Immature natural killer cell (primary cell): ENCODE measurements around the gene CLMN. TPM values are rescaled to one million over a fixed set of nuclear protein-coding genes. Genes with fewer than 3 reads are reported as not detected.

Experiments
- DNase-seq, 3 donors: peaks; one replicate each; pipeline ENCODE4 v3.0.0; 2022; ENCODE audit warnings: mixed read lengths in 1 of 3
- H3K27ac Mint-ChIP-seq, 6 donors: one replicate each; pipeline ENCODE4 v1.8.0; 2020; ENCODE audit warnings: mixed read lengths in 6 of 6, mild to moderate bottlenecking in 5 of 6, inconsistent platforms in 4 of 6, moderate library complexity in 3 of 6
- H3K27me3 Mint-ChIP-seq, 3 donors: one replicate each; pipeline ENCODE4 v1.8.0; 2020 to 2021; ENCODE audit warnings: low read depth in 3 of 3, mild to moderate bottlenecking in 3 of 3, mixed read lengths in 3 of 3, moderate library complexity in 3 of 3, inconsistent platforms in 1 of 3
- H3K36me3 Mint-ChIP-seq, 3 donors: one replicate each; pipeline ENCODE4 v1.8.0; 2020; ENCODE audit warnings: mixed read lengths in 3 of 3, inconsistent platforms in 2 of 3, mild to moderate bottlenecking in 2 of 3
- H3K4me1 Mint-ChIP-seq, 2 donors: one replicate each; pipeline ENCODE4 v1.8.0; 2020; ENCODE audit warnings: inconsistent platforms in 2 of 2, mild to moderate bottlenecking in 2 of 2, mixed read lengths in 2 of 2, moderate library complexity in 1 of 2
- H3K4me3 Mint-ChIP-seq, 5 donors: one replicate each; pipeline ENCODE4 v1.8.0; 2020; ENCODE audit warnings: mild to moderate bottlenecking in 5 of 5, mixed read lengths in 5 of 5, inconsistent platforms in 3 of 5, moderate library complexity in 3 of 5
- H3K9me3 Mint-ChIP-seq, 6 donors: one replicate each; pipeline ENCODE4 v1.8.0; 2020; ENCODE audit warnings: mild to moderate bottlenecking in 6 of 6, mixed read lengths in 6 of 6, inconsistent platforms in 4 of 6, moderate library complexity in 3 of 6
- polyA plus RNA-seq, 3 donors: library from polyadenylated mRNA; unstranded; fragments of 300-500 nt; fragmentation: Illumina TruSeq; gene quantifications; one replicate each; pipeline ENCODE4 v1.2.3, GENCODE V29; 2021

Gene CLMN
- polyA plus RNA-seq, 3 donors from 2014 or later = 0.09 to 0.39 TPM; not detected in 1

DNA sequence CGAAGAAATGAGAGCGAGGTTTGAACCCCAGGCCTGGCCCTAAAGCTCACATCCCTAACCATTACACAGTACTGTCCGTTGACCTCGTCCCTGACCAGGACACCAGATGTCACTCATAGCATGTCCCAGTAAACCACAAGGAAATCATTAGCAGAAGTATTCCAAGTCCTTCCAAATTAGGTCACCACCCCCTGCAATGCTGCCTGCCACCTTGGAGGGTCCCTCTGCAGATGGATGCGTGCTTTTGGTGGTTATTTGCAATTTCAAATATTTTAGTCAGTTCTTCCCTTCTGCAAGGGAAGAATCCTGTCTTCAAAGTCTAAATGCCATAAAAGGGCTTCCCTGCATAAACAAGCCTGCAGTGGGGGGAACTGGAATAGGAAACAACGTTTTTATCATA lies 71.3 kb downstream of the CLMN start:
- Mint-ChIP-seq H3K36me3 (no peaks in the 10 kb centered on the region), H3K9me3 (no peaks in the 10 kb centered on the region), H3K27me3 (peaks cover 0 to 13% (median 6%) of the 10 kb centered on the region in 3 donors), H3K4me3 (no peak overlapping the region), H3K27ac (no peak overlapping the region), H3K4me1 (no peaks in the 10 kb centered on the region)
- DNase-seq = no peak

DNA sequence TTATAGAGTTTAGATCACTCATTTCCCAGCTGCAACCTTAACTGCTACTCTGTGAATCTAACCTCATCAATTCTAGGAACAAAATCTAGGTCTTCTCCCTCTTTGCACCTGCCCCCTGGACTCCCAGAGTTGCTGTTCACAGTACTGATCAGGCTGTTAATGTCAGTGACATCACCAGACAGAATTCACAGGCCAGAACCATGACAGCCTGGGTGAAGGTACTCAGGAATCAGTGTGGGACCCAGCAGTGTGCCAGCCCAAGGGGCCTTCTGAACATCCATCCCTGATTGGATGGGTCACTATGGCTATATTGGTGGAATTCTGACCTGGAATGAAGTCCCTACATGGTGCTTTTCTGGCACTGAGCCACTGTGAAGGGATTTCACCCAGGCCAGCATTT lies 72.8 kb downstream of the CLMN start:
- no peak for DNase-seq
- H3K4me3 Mint-ChIP-seq = no peak overlapping the region
- H3K4me1 Mint-ChIP-seq = no peaks in the 10 kb centered on the region
- H3K27ac Mint-ChIP-seq = no peak overlapping the region
- H3K9me3 Mint-ChIP-seq = no peaks in the 10 kb centered on the region
- peaks cover 0 to 11% (median 6%) of the 10 kb centered on the region in 3 donors for H3K27me3 Mint-ChIP-seq
- H3K36me3 Mint-ChIP-seq = no peaks in the 10 kb centered on the region

DNA sequence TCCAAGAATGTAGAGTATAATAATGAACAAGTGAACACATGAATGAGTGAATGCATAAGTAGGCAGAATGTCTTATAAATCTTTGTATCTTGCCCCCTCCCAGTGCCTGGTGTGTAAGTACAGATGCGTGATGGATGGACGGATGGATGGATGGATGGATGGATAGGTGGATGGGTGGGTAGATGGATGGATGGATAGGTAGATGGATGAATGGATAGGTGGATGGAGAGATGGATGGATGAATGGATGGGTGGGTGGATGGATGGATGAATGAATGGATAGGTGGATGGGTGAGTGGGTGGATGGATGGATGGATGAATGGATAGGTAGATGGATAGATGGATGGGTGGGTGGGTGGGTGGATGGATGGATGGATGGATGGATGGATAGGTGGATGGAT lies 74.4 kb downstream of the CLMN start:
- Mint-ChIP-seq H3K36me3 (no peaks in the 10 kb centered on the region), H3K4me1 (no peaks in the 10 kb centered on the region)

DNA sequence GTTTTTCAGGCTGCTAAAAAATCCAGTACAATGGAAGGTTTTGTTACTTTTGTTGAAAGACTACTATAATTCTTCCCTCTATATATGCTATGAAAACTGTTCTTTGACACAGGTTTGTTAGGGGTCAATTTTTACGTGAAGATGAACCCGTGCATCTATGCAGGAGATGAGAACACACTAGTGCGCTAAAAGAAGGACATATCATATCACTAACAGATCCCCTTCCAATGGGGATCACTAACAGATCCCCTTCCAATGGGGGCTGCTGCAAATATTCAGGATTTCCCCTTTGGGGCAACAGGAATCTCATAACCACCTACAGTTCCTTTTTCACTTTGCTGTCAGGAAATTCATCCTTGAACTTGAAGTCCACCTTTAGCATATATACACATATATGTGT lies 75.1 kb downstream of the CLMN start:
- Mint-ChIP-seq H3K27me3 (peaks cover 0 to 12% (median 8%) of the 10 kb centered on the region in 3 donors), H3K9me3 (no peaks in the 10 kb centered on the region), H3K36me3 (no peaks in the 10 kb centered on the region), H3K4me1 (no peaks in the 10 kb centered on the region), H3K4me3 (no peak overlapping the region), H3K27ac (no peak overlapping the region)
- no peak for DNase-seq

More for the DNA sequence above, 74.4 kb downstream of the CLMN start:
- Mint-ChIP-seq H3K9me3 (no peaks in the 10 kb centered on the region), H3K27me3 (peaks cover 0 to 8% (median 8%) of the 10 kb centered on the region in 3 donors), H3K4me3 (no peak overlapping the region), H3K27ac (no peak overlapping the region)
- DNase-seq = no peak

DNA sequence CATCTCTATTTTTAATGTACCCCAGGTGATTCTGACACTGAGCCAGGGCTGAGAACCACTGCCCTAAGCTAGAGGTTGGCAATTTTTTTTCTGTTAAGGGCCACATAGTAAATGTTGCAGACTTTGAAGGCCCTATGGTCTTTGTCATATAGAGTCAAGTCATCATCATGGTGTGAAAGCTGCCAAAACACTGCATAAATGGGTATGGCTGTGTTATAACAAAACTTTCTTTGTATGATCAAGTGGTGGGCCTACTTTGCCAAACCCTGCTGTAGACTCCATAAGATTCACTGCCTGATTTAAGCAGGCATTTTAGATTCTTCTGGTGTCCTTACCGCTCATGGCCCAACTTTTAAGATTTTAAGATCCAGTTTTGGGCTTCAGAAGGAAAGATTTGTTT lies 76.8 kb downstream of the CLMN start:
- Mint-ChIP-seq H3K4me1 (no peaks in the 10 kb centered on the region), H3K36me3 (no peaks in the 10 kb centered on the region), H3K27ac (no peak overlapping the region), H3K4me3 (no peak overlapping the region), H3K9me3 (no peaks in the 10 kb centered on the region), H3K27me3 (peaks cover 2 to 8% (median 8%) of the 10 kb centered on the region in 3 donors)
- DNase-seq = no peak

DNA sequence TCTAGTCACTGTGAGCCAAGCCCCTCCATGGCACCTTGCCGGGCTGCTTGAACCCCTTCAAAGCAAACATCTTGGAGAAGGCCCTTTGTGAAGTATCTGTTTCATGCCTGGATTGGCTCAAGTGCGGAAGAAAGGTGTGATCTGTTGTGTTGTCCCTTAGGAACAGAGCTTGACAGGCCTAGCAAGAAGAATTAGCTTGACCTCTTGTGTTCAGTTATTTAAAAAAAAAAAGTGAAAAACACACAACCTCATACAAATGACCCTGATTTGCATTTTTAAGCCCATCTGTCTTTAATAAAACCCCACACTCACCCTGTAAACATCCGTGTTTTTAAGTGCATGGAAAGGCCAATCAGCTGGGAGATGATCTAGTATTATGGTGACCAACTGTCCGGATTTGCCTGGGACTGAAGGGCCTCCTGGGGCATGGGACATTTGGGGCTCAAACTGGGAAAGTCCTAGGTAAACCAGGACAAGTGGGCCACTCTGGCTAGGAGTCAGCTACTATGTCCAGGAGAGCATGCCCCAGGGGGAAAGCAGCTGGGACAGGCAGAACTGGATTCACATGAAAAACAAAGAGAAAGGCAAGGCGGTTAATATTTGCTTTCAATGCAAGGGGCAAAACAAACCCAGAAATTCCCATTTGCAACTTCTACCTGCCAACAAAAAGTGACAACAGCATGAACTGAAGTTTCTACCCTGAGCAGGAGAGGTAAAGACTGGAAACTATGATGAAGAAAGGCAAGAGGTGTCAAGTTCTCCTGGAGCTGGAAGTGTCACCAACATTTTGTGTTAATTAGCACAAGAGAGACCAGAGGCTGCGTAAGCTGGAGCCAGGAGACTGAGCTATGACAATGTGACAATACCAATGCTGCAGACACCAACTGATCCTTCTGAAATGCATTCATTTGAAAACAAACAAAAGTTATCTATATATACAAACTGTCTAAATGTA lies 78.6 kb downstream of the CLMN start:
- Mint-ChIP-seq H3K27ac (no peak overlapping the region), H3K27me3 (peaks cover 5 to 9% (median 8%) of the 10 kb centered on the region in 3 donors), H3K4me1 (no peaks in the 10 kb centered on the region), H3K36me3 (no peaks in the 10 kb centered on the region), H3K4me3 (no peak overlapping the region), H3K9me3 (no peaks in the 10 kb centered on the region)
- DNase-seq = no peak

DNA sequence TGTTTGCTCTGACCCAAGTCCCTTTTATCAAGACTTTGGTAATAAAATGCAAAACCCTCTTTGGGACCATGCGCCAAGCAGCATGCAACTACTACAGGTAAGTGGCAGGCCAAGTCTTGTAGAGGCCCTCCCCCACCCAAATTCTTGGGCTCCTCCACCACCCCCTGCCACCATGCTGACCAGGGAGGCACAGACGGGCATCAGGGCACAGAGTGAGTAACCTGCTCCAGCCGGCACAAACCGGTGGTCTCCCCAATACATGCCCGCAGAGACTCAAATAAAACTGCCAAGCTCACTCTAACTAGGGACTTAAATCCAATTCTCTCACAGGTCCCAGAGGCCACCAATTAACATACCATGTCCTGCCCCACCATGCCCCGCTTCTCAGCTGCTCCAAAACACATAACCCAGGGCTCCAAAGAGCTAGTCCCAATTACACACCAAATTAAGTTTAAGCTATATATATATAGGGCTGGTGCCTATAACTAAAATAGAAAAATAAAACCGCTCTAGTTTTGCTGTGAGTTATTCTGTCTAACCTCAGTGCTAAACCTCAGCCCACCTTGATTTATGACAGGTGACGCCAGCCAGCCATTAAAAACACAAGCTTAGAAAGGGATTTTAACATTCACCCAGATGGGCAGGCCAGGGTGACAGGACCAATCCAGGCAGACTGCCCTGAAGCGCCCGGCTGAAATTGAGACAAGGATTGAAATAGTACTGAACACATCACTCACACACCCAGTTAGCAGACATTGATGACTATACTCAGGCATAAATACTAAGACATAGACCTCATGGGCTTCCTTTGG lies 81.0 kb downstream of the CLMN start:
- Mint-ChIP-seq H3K27me3 (peaks cover 4 to 8% (median 5%) of the 10 kb centered on the region in 3 donors), H3K36me3 (no peaks in the 10 kb centered on the region), H3K4me3 (no peak overlapping the region), H3K9me3 (no peaks in the 10 kb centered on the region), H3K4me1 (no peaks in the 10 kb centered on the region), H3K27ac (no peak overlapping the region)
- DNase-seq = no peak

DNA sequence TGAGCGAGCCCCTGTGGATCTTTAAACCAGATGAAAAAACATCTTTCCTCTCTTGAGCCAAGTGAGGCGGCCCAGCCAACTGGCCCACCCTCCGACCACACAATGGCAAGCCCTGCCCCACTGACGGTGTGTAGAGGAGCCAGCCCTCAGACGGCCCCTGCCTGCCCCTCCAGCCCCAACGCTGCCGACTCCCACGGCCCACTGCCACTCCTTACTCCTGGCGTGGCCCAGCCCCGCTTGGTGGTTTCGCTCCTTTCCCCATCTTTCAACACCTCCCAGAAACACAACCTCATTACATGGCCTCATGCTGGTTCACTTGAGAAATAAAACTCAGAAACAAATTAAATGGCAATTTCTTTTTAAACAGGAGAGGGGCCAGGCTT lies 81.8 kb downstream of the CLMN start:
- DNase-seq = no peak
- Mint-ChIP-seq H3K27me3 (peaks cover 4 to 8% (median 5%) of the 10 kb centered on the region in 3 donors), H3K4me1 (no peaks in the 10 kb centered on the region), H3K27ac (no peak overlapping the region), H3K9me3 (no peaks in the 10 kb centered on the region), H3K4me3 (no peak overlapping the region), H3K36me3 (no peaks in the 10 kb centered on the region)

DNA sequence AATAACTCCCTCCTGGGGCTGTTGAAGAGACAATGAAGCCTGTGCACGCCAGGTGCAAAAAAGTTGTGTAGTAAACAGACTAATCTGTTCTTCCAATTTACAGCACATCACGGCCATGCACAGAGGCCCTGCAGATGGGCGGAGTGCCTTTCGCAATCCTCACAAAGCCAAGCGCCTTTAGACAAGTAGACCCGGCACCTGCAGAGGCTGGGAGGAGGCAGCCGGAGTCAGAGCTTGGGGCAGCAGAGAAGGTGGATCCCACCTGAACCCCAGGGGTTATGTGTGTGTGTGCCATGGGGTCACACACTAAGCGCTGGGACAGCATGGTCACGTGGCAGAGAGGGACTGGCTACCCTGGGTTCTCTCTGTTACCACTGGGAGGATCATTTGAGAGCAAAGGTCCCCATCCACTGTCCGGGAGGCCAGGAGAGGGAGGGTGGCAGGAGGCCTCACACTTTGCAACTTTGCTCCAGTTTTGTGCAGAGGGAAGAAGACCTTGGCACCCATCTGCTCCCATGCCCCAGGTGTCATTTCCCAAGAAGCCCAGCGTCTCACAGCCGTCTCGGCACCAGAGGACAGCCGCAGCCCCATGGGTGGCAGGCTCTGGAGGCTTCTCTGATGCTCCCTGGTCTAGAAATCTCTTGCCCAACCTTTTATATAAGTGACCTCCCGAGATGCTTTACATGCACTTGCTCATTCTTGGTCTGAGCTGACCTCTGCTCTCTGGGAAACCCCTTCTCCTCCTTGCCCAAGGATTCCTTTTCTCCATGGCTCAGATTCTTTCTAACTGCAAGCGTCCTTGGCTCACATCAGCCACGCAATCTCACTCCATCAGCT lies 82.4 kb downstream of the CLMN start:
- Mint-ChIP-seq H3K27me3 (peaks cover 4 to 8% (median 5%) of the 10 kb centered on the region in 3 donors), H3K9me3 (no peaks in the 10 kb centered on the region), H3K4me3 (no peak overlapping the region)

DNA sequence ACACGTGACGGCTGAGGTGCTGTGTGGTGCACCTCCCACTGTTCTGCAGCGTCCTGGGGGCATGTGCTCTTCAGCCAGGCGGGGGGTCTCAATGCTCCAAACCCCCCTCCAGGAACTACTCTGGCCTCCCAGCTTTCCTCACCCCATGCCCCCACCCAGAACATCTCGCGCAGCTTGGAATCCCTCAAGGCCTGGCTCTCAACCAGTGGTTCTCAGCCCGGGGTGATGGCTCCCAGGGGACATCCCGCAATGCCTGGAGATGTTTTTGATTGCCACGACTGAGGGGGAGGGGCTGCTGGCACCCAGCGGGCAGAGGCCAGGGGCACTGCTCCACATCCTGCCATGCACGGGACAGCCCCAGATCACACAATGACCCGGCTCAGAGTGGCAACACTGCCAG lies 83.5 kb downstream of the CLMN start:
- no peaks in the 10 kb centered on the region for H3K4me1 Mint-ChIP-seq
- no peaks in the 10 kb centered on the region for H3K36me3 Mint-ChIP-seq
- no peaks in the 10 kb centered on the region for H3K9me3 Mint-ChIP-seq
- no peak for DNase-seq
- peaks cover 4 to 8% (median 5%) of the 10 kb centered on the region in 3 donors for H3K27me3 Mint-ChIP-seq
- no peak overlapping the region for H3K27ac Mint-ChIP-seq
- H3K4me3 Mint-ChIP-seq = no peak overlapping the region

More for the DNA sequence above, 82.4 kb downstream of the CLMN start:
- Mint-ChIP-seq H3K4me1 (no peaks in the 10 kb centered on the region), H3K36me3 (no peaks in the 10 kb centered on the region), H3K27ac (no peak overlapping the region)
- DNase-seq = no peak

DNA sequence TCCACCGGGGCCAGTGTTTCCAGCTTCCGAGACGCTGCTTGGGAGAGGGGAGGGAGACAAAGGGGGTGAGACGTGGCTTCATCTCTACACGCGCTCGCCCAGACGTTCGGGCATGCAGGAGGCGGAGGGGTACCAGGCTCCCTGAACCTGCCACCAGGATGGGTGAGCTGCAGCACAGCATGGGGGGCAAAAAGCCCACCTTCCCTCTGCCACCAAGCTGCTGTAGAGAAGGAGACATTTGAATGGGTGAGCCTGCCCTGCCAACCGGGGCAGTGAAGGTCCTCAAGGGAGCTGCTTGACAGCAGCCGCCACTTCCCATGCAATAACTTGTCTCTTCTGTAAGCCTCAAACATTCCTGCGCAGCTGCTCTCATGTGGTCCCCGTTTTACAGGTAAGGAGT lies 83.9 kb downstream of the CLMN start:
- peaks cover 4 to 5% (median 5%) of the 10 kb centered on the region in 3 donors for H3K27me3 Mint-ChIP-seq
- no peaks in the 10 kb centered on the region for H3K9me3 Mint-ChIP-seq
- no peak overlapping the region for H3K4me3 Mint-ChIP-seq
- H3K36me3 Mint-ChIP-seq = no peaks in the 10 kb centered on the region
- no peaks in the 10 kb centered on the region for H3K4me1 Mint-ChIP-seq
- H3K27ac Mint-ChIP-seq = no peak overlapping the region
- DNase-seq = no peak

DNA sequence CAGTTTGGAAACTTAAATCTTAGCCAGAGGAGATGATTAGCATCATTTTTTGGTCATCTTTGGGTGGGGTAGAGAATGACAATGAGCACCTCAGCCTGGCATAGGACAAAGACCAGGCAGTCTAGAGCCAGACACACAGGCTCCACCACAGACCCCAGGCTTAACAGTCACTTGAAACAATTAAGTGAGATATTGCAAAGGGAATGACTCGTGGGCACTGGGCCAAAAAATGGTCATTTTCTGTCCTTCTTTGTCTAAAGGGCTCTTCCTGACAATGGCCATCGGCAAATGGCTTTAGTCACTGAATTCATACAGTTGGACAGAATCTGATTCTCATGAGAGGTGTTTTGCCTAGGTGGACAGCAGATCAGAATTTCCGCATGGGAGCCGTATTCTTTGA lies 84.4 kb downstream of the CLMN start:
- no peak overlapping the region for H3K4me3 Mint-ChIP-seq
- no peak for DNase-seq
- H3K36me3 Mint-ChIP-seq = no peaks in the 10 kb centered on the region
- no peaks in the 10 kb centered on the region for H3K9me3 Mint-ChIP-seq
- no peak overlapping the region for H3K27ac Mint-ChIP-seq
- peaks cover 2 to 5% (median 5%) of the 10 kb centered on the region in 3 donors for H3K27me3 Mint-ChIP-seq
- no peaks in the 10 kb centered on the region for H3K4me1 Mint-ChIP-seq

DNA sequence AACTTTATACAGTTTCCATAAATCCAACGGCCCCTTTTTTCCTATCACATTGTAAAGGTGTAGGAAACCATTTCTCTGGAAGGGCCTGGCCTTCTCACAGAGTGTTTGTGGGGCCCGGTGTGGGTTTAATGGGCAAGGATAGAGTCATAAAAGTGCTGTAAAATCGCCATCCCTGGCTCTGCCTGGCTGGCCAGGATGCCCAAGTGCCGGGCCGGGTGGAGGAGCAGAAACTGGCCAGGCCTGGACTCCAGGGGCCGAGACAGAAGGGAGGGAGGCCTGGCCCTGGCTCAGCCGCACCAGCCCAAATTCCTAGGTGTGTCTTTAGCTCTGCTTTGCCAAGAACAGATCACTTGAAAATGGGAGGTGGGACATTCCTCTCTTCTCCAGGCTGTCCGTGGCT lies 85.3 kb downstream of the CLMN start:
- Mint-ChIP-seq H3K27ac (no peak overlapping the region), H3K4me3 (no peak overlapping the region), H3K36me3 (no peaks in the 10 kb centered on the region), H3K27me3 (peaks cover 0 to 5% (median 2%) of the 10 kb centered on the region in 3 donors), H3K9me3 (no peaks in the 10 kb centered on the region), H3K4me1 (no peaks in the 10 kb centered on the region)
- no peak for DNase-seq
